ENCODE data around the gene ALG12. TPM values are rescaled to one million over a fixed set of nuclear protein-coding genes. Genes with fewer than 3 reads are reported as not detected.
A peak's percentile ranks its signal among the peaks of the same experiment; 100 is the strongest.

Gene ALG12
- total and polyA plus RNA-seq, 2 of the 13 experiments (the other 11 are each of a cell fraction or from before 2014, with no cell fraction given), result 7.8 to 15.8 TPM

- TF ChIP-seq CEBPZ (IDR thresholded peaks at IDR 0.05; ENCODE audit: low read length) (no peak), ZNF276 (CRISPR knock-in tag; IDR thresholded peaks at IDR 0.05; ENCODE audit: low read depth) (no peak), ATF7-NPFF (CRISPR knock-in tag; IDR thresholded peaks at IDR 0.05; ENCODE audit: low read depth) (no peak), ZNF768 (CRISPR knock-in tag; IDR thresholded peaks at IDR 0.05) (peak; percentile 47; the same call in 1 of the 2 replicates), YEATS2 (CRISPR knock-in tag; IDR thresholded peaks at IDR 0.05; ENCODE audit: borderline replicate concordance) (0 out of 2 replicates have a peak, but pooled peaks have one; percentile 36), SNAPC2 (CRISPR knock-in tag; IDR thresholded peaks at IDR 0.05) (no peak), ZNF670 (CRISPR knock-in tag; IDR thresholded peaks at IDR 0.05; ENCODE audit: borderline replicate concordance) (no peak), ZNF280D (CRISPR knock-in tag; IDR thresholded peaks at IDR 0.05) (0 out of 2 replicates have a peak, but pooled peaks have one; percentile 17), ZNF703 (CRISPR knock-in tag; IDR thresholded peaks at IDR 0.05; ENCODE audit: borderline replicate concordance) (no peak), SCMH1 (CRISPR knock-in tag; IDR thresholded peaks at IDR 0.05; ENCODE audit: borderline replicate concordance) (no peak), ZNF468 (CRISPR knock-in tag; IDR thresholded peaks at IDR 0.05) (peak; percentile 33; the same call in 1 of the 2 replicates), PRDM15 (CRISPR knock-in tag; IDR thresholded peaks at IDR 0.05) (no peak), FOXM1 (CRISPR knock-in tag; IDR thresholded peaks at IDR 0.05) (no peak), ZNF124 (CRISPR knock-in tag; IDR thresholded peaks at IDR 0.05) (no peak), PCBP2 (optimal IDR thresholded peaks at IDR 0.05; ENCODE audit: low read depth, low read length, poor library complexity, severe bottlenecking) (no peak), ERF (CRISPR knock-in tag; IDR thresholded peaks at IDR 0.05) (peak; percentile 29; the same call in 1 of the 2 replicates), ZBTB7B (CRISPR knock-in tag; IDR thresholded peaks at IDR 0.05) (no peak)
Measured at GRCh38 chr22:49951000-49951677, 32.9 kb upstream of the ALG12 start (continued).
